ENCODE data around the gene HOXA4.

HOXA4 gene

GRCh38 chr7:27156916-27157701 is 26.6 kb upstream of the HOXA4 start:
- no peak for DNase-seq

GRCh38 chr7:27156508-27156898 is 25.9 kb upstream of the HOXA4 start, which contains the start of gene HOXA7:
Gene HOXA7 (minus strand): TSS chr7:27156675. CDS start chr7:27156545, 130 bp downstream.
- DNase-seq, result no peak

- no peak for DNase-seq
Observed at GRCh38 chr7:27155816-27156507, 25.4 kb upstream of the HOXA4 start.

GRCh38 chr7:27154901-27155815 is 24.6 kb upstream of the HOXA4 start:
- peak; percentile 51 for DNase-seq

GRCh38 chr7:27154369-27154768 is 23.8 kb upstream of the HOXA4 start:
- DNase-seq, result no peak

GRCh38 chr7:27153526-27153925 is 23.0 kb upstream of the HOXA4 start:
- DNase-seq, result no peak

GRCh38 chr7:27152816-27153442 is 22.4 kb upstream of the HOXA4 start:
- no peak for DNase-seq

- DNase-seq, result no peak
Observed at GRCh38 chr7:27151931-27152815, 21.6 kb upstream of the HOXA4 start, which contains the start of gene HOXA3. Gene HOXA3 (minus strand): TSS chr7:27152583. CDS start chr7:27110640, 41,943 bp downstream.

GRCh38 chr7:27151341-27151930 is 20.9 kb upstream of the HOXA4 start:
- no peak for DNase-seq

GRCh38 chr7:27150568-27151340 is 20.2 kb upstream of the HOXA4 start:
- peak; percentile 71 for DNase-seq

GRCh38 chr7:27149842-27150567 is 19.4 kb upstream of the HOXA4 start:
- DNase-seq, result no peak

GRCh38 chr7:27148756-27149641 is 18.4 kb upstream of the HOXA4 start:
- no peak for DNase-seq

- DNase-seq, result no peak
Observed at GRCh38 chr7:27148031-27148755, 17.6 kb upstream of the HOXA4 start.

- DNase-seq, result no peak
Observed at GRCh38 chr7:27147199-27148030, 16.9 kb upstream of the HOXA4 start, which contains the start of gene HOXA6. Gene HOXA6 (minus strand): TSS chr7:27147774. CDS start chr7:27147749, 25 bp downstream.

- DNase-seq, result no peak
Observed at GRCh38 chr7:27146491-27147198, 16.1 kb upstream of the HOXA4 start.

- no peak for DNase-seq
Observed at GRCh38 chr7:27145914-27146412, 15.4 kb upstream of the HOXA4 start.

Measured in stimulated activated CD4-positive, alpha-beta T cell treated with anti-CD3 and anti-CD28 coated beads, Interleukin-4, amount 100 ng/mL, for 1 hour (primary cell).